Smooth muscle cell (in vitro differentiated cells): ENCODE measurements around the gene AIPL1. TPM values are rescaled to one million over a fixed set of nuclear protein-coding genes. Genes with fewer than 3 reads are reported as not detected.

Experiments
- DNase-seq: peaks from one replicate; lab custom pipeline; 2025; ENCODE audit not compliant: unreplicated experiment; lab: John Stamatoyannopoulos, UW
- H2AFZ ChIP-seq: fragments of 200-600 bp; sonication (generic); 2 replicates; pipeline ENCODE4 v1.6.0; 2016; ENCODE audit warnings: antibody characterized with exemption, low read depth, mild to moderate bottlenecking
- H3F3A ChIP-seq: fragments of 200-600 bp; sonication (generic); 2 replicates; pipeline ENCODE4 v1.6.0; 2017; ENCODE audit warnings: antibody characterized with exemption, low read depth
- H3K27ac ChIP-seq: fragments of 200-600 bp; sonication (generic); 2 replicates; pipeline ENCODE4 v1.5.1; 2016; ENCODE audit warnings: low read depth, mild to moderate bottlenecking
- H3K27me3 ChIP-seq: fragments of 200-600 bp; sonication (generic); 2 replicates; pipeline ENCODE4 v1.6.1; 2016; ENCODE audit warnings: low read depth, mild to moderate bottlenecking
- H3K36me3 ChIP-seq: fragments of 200-600 bp; sonication (generic); 2 replicates; pipeline ENCODE4 v1.5.1; 2016; ENCODE audit warnings: low read depth
- H3K4me1 ChIP-seq: fragments of 200-600 bp; sonication (generic); 2 replicates; pipeline ENCODE4 v1.5.1; 2016; ENCODE audit warnings: low read depth
- H3K4me2 ChIP-seq: fragments of 200-600 bp; sonication (generic); 2 replicates; pipeline ENCODE4 v1.6.0; 2016; ENCODE audit warnings: mild to moderate bottlenecking
- H3K4me3 ChIP-seq: fragments of 200-600 bp; sonication (generic); 2 replicates; pipeline ENCODE4 v1.5.1; 2016; ENCODE audit warnings: mild to moderate bottlenecking
- H3K79me2 ChIP-seq: fragments of 200-600 bp; sonication (generic); 2 replicates; pipeline ENCODE4 v1.6.0; 2016; ENCODE audit warnings: low read depth, mild to moderate bottlenecking
- H3K9ac ChIP-seq: fragments of 200-600 bp; sonication (generic); 2 replicates; pipeline ENCODE4 v1.6.0; 2016; ENCODE audit warnings: low read depth
- H3K9me3 ChIP-seq: fragments of 200-600 bp; sonication (generic); replicated peaks from 2 replicates; pipeline ENCODE4 v1.5.1; 2016; ENCODE audit warnings: low read depth
- H4K20me1 ChIP-seq: fragments of 200-600 bp; sonication (generic); 2 replicates; pipeline ENCODE4 v1.6.0; 2016; ENCODE audit warnings: low read depth
- CTCF ChIP-seq: fragments of 200-600 bp; sonication (generic); IDR thresholded peaks from 2 replicates; pipeline ENCODE4 v1.5.1; 2017; ENCODE audit warnings: borderline replicate concordance, mild to moderate bottlenecking, antibody characterized with exemption; ENCODE audit not compliant: insufficient read depth, poor library complexity, severe bottlenecking
- WGBS: methylation state at CpG from one replicate; pipeline ENCODE4 v1.1.7; 2016; ENCODE audit warnings: low lambda C conversion rate; 5-methylcytosine and 5-hydroxymethylcytosine counted together
- polyA plus RNA-seq: library from polyadenylated mRNA; unstranded; fragments of >200 nt; fragmentation: Nextera tagmentation; extraction: Ambion mirVana; gene quantifications from 2 replicates; pipeline ENCODE4 v1.2.1, GENCODE V29; 2016
- total RNA-seq: library from RNA; depleted of rRNA; stranded (reverse); fragments of >200 nt; gene quantifications from 2 replicates; pipeline ENCODE4 v1.2.3, GENCODE V29; 2014

Gene AIPL1
- total and polyA plus RNA-seq, 2 experiments from 2014 or later = not detected

DNA sequence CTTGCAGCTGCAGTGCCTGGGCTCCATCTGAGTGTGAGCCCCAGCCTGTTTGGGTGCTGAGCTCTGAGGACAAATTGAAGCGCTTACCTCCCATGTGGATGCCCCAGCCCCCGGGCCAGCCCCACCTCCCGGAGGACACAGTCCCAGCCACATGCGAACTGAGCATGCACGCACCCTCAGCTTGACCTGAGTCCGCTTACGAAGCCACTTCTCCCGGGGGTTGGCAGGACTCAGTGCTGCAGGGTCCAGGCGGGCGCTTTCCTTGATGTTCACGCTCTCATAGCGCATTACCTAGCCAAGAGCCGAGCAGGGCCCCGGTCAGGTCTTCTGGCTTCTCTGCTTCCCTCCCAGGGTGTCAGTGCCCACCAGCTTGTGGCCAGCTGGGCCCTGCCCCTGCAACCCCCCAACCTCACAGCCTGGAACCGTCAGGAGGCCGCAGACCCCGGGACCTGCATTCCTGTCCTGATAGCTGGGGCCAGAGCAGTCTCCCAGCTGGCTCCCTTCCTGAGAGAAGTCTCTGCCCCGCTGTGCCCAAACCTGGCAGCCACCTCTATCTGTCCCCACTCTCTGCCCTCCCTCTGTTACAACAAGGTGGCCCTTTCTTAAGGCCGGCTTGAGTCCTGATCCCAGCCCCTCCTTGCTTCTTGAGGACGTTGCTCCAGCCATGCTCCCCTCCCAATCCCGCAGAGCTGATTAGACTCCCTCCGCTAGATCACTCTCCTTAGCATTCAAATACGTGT, 33.3 kb upstream of the AIPL1 start:
- Histone ChIP-seq H3F3A (no peaks in the 10 kb centered on the region), H3K4me3 (no peak overlapping the region), H3K27me3 (no peaks in the 10 kb centered on the region), H3K4me2 (no peak overlapping the region), H3K9me3 (no peaks in the 10 kb centered on the region), H3K27ac (no peak overlapping the region), H3K4me1 (peaks cover 18% of the 10 kb centered on the region), H3K79me2 (no peaks in the 10 kb centered on the region), H3K9ac (no peak overlapping the region), H3K36me3 (no peaks in the 10 kb centered on the region), H4K20me1 (no peaks in the 10 kb centered on the region), H2AFZ (no peak overlapping the region)
- WGBS = 91% methylated on average over 22 of the region's 23 CpGs
- no peak for TF ChIP-seq CTCF
- no peak for DNase-seq

DNA sequence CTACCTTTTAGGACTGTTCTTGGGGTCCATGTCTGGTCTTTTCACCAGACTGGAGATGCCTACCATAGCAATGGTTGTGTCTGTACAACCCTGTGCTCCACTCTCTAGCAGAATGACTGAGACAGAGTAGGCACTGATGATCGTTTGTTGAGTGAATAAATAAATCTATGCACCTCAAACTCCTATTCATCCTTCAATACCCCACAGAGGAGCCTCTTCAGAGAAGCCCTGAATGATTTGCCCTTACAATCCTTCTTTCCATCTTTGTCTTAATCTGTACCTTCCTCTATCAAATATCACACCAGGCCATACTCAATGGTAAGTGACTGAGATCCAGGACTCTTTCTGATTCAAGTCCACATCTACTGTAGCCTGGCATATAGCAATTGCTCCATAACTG, 32.6 kb upstream of the AIPL1 start:
- 95% methylated on average over 1 of the region's 1 CpG for WGBS
- TF ChIP-seq CTCF = no peak
- Histone ChIP-seq H4K20me1 (no peaks in the 10 kb centered on the region), H3K4me3 (no peak overlapping the region), H3F3A (no peaks in the 10 kb centered on the region), H3K9ac (no peak overlapping the region), H3K36me3 (no peaks in the 10 kb centered on the region), H3K27ac (no peak overlapping the region), H3K79me2 (no peaks in the 10 kb centered on the region), H3K9me3 (no peaks in the 10 kb centered on the region), H3K4me2 (no peak overlapping the region), H3K4me1 (peaks cover 13% of the 10 kb centered on the region), H2AFZ (no peak overlapping the region), H3K27me3 (no peaks in the 10 kb centered on the region)
- DNase-seq = no peak

DNA sequence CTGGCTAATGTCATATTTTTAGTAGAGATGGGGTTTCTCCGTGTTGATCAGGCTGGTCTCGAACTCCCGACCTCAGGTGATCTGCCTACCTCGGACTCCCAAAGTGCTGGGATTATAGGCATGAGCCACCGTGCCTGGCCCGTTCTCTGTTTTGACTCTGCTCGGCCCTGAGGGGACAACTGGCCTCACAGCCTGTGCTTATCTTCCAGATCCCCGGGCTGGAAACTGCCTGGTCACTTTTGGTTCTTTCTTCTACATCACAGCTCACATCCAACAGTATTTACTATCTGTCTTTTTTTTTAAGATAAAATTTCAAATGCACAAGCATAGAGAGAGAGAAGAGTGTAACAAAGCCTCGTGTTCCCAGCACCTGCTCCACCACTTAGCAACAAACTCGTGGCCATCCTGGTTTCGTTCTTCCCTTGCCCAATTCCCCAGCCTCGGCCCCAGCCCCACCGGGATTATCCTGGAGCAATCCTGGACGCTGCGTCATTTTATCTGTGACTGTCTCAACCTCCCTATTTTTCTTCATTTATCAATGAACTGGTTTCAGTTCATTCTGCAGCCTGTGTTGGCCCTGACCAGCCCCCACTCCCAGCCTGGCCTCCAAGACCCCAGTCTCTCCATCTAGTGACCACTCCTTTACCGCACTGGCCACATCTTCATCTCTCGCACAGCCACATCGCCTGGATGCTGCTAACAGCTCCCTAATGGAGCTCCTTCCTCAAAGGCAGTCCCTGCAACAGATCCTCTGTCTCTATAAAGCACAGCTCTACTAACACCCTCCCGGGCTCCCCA, 30.5 kb upstream of the AIPL1 start:
- WGBS = 69% methylated on average over 19 of the region's 19 CpGs
- no peaks in the 10 kb centered on the region for H3K9me3 ChIP-seq

More for the DNA sequence above, 30.5 kb upstream of the AIPL1 start:
- H3F3A ChIP-seq = no peaks in the 10 kb centered on the region
- no peak overlapping the region for H3K9ac ChIP-seq
- H3K4me3 ChIP-seq = no peak overlapping the region
- no peak for DNase-seq
- H3K27me3 ChIP-seq = no peaks in the 10 kb centered on the region
- H4K20me1 ChIP-seq = no peaks in the 10 kb centered on the region
- peaks cover 8% of the 10 kb centered on the region for H3K4me1 ChIP-seq
- H2AFZ ChIP-seq = no peak overlapping the region
- H3K27ac ChIP-seq = no peak overlapping the region
- no peak overlapping the region for H3K4me2 ChIP-seq
- H3K36me3 ChIP-seq = no peaks in the 10 kb centered on the region
- TF ChIP-seq CTCF = no peak
- H3K79me2 ChIP-seq = no peaks in the 10 kb centered on the region
